ENCODE results near the gene PPP4R2.

DNA sequence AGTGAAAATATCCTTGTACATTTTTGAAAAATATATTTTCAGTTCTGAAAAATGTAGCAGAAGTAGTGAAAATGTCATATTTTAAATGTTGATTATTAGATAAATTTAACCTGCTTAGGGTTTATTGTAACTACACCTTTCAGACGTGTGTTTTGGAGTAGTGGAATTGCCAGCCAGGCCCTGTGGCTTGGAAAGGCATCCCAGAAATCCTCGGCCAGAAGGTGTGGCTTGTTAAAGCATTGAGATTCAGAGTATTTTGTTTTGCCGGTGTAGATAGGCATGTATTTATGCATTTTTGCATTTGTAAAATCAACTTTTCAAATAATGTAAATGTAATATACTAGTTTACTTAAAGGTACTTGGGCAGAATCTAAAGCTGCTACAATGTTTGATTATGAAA lies 71.8 kb downstream of the PPP4R2 start:
- no peak for TF ChIP-seq CTCF (IDR thresholded peaks at IDR 0.05)
- TF ChIP-seq EZH2 (IDR thresholded peaks at IDR 0.05): no peak
- TF ChIP-seq EZH2phosphoT487 (IDR thresholded peaks at IDR 0.05): no peak
